Breast epithelium (tissue), 4 donors: ENCODE data around the gene ANO2. TPM values are rescaled to one million over a fixed set of nuclear protein-coding genes. Genes with fewer than 3 reads are reported as not detected.

Source experiments
- DNase-seq, 2 donors: peaks; one replicate each; pipeline ENCODE4 v3.0.0-alpha.2; 2019; ENCODE audit warnings: low spot score in 2 of 2
- H3K27ac ChIP-seq, 2 donors: fragments of 200-600 bp; sonication (generic) in 1 of 2; one replicate each; pipeline ENCODE4 v1.5.1; 2016 to 2019; ENCODE audit warnings: mild to moderate bottlenecking in 1 of 2
- H3K27me3 ChIP-seq, 2 donors: fragments of 200-600 bp; sonication (generic) in 1 of 2; one replicate each; pipeline versions ENCODE4 v1.5.1 to v1.6.0; 2017 to 2019; ENCODE audit warnings: control low read depth in 1 of 2, mild to moderate bottlenecking in 1 of 2
- H3K36me3 ChIP-seq: fragments of 200-600 bp; one replicate; pipeline ENCODE4 v1.5.1; 2019
- H3K4me1 ChIP-seq, 2 donors: fragments of 200-600 bp; sonication (generic); one replicate each; pipeline ENCODE4 v1.5.1; 2016 to 2019; ENCODE audit warnings: control low read depth in 1 of 2
- H3K4me3 ChIP-seq, 3 donors: fragments of 200-600 bp; sonication (generic); 1 replicate in 2 of 3; 2 replicates in 1 of 3; pipeline ENCODE4 v1.5.1; 2016 to 2019; ENCODE audit warnings: mild to moderate bottlenecking in 3 of 3, moderate library complexity in 2 of 3
- H3K9me3 ChIP-seq, 2 donors: fragments of 200-600 bp; sonication (generic) in 1 of 2; one replicate each; pipeline ENCODE4 v1.5.1; 2016 to 2019; ENCODE audit warnings: control low read depth in 1 of 2
- CTCF ChIP-seq, 3 donors: fragments of 450-650 bp; IDR thresholded peaks; one replicate each; pipeline ENCODE4 v1.5.1; 2016 to 2017; ENCODE audit warnings: antibody characterized with exemption in 3 of 3, mild to moderate bottlenecking in 3 of 3, moderate library complexity in 3 of 3
- POLR2A ChIP-seq: fragments of 450-650 bp; IDR thresholded peaks from one replicate; pipeline ENCODE4 v1.6.1; 2016; ENCODE audit warnings: antibody characterized with exemption, mild to moderate bottlenecking, moderate library complexity
- POLR2AphosphoS5 ChIP-seq, 3 donors: sonication (generic); formaldehyde crosslinking; IDR thresholded peaks; one replicate each; pipeline ENCODE4 v1.6.1; 2017; ENCODE audit warnings: antibody characterized with exemption in 3 of 3
- intact Hi-C: fragments of 100-400 bp; cut with DNase I; formaldehyde crosslinking; loops from one replicate; pipeline ENCODE4 v1.15.1; 2023; ENCODE audit warnings: low total_unique reads
- total RNA-seq, 3 donors: library from RNA; depleted of rRNA; stranded (reverse); fragments of >200 nt; gene quantifications; one replicate each; pipeline ENCODE4 v1.1.0, GENCODE V29; 2016

ANO2 gene
- total RNA-seq, 3 donors from 2014 or later = 5.0 to 33.1 (median 16.8) TPM

GRCh38 chr12:5973461-5974115 lies 28.5 kb upstream of the ANO2 start:
- TF ChIP-seq POLR2A = no peak
- no peak for TF ChIP-seq CTCF (IDR thresholded peaks at IDR 0.05)
- no peak for TF ChIP-seq POLR2AphosphoS5 (IDR thresholded peaks at IDR 0.05)
- DNase-seq = no peak
- intact Hi-C loops = no loop called here
- Histone ChIP-seq H3K9me3 (no peaks in the 10 kb centered on the region), H3K27ac (no peak overlapping the region), H3K4me1 (no peaks in the 10 kb centered on the region), H3K36me3 (no peaks in the 10 kb centered on the region), H3K4me3 (no peak overlapping the region), H3K27me3 (no peaks in the 10 kb centered on the region)

GRCh38 chr12:5972387-5972786 lies 27.3 kb upstream of the ANO2 start:
- intact Hi-C loops = no loop called here
- no peak overlapping the region for H3K4me3 ChIP-seq
- H3K36me3 ChIP-seq = no peaks in the 10 kb centered on the region
- no peak overlapping the region for H3K27ac ChIP-seq
- H3K4me1 ChIP-seq = no peaks in the 10 kb centered on the region
- H3K9me3 ChIP-seq = no peaks in the 10 kb centered on the region
- no peak for DNase-seq
- H3K27me3 ChIP-seq = no peaks in the 10 kb centered on the region
- TF ChIP-seq POLR2AphosphoS5 (IDR thresholded peaks at IDR 0.05) (no peak), CTCF (IDR thresholded peaks at IDR 0.05) (no peak), POLR2A (no peak)

GRCh38 chr12:5971194-5971850 lies 26.3 kb upstream of the ANO2 start:
- no peak for DNase-seq
- no peak overlapping the region for H3K27ac ChIP-seq
- intact Hi-C loops = no loop called here
- TF ChIP-seq CTCF (IDR thresholded peaks at IDR 0.05) (no peak), POLR2A (no peak), POLR2AphosphoS5 (IDR thresholded peaks at IDR 0.05) (no peak)
- H3K9me3 ChIP-seq = no peaks in the 10 kb centered on the region
- H3K4me3 ChIP-seq = no peak overlapping the region
- H3K36me3 ChIP-seq = no peaks in the 10 kb centered on the region
- no peaks in the 10 kb centered on the region for H3K27me3 ChIP-seq
- H3K4me1 ChIP-seq = no peaks in the 10 kb centered on the region

- H3K27me3 ChIP-seq = no peaks in the 10 kb centered on the region
- H3K27ac ChIP-seq = no peak overlapping the region
- intact Hi-C loops = no loop called here
- DNase-seq = no peak
- TF ChIP-seq CTCF (IDR thresholded peaks at IDR 0.05) = no peak
- TF ChIP-seq POLR2AphosphoS5 (IDR thresholded peaks at IDR 0.05) = no peak
- TF ChIP-seq POLR2A = no peak
- H3K4me3 ChIP-seq = no peak overlapping the region
- H3K9me3 ChIP-seq = no peaks in the 10 kb centered on the region
- no peaks in the 10 kb centered on the region for H3K4me1 ChIP-seq
- no peaks in the 10 kb centered on the region for H3K36me3 ChIP-seq
Measured at GRCh38 chr12:5969974-5970690, 25.1 kb upstream of the ANO2 start.
